ENCODE results near the gene ANAPC4. TPM values are rescaled to one million over a fixed set of nuclear protein-coding genes. Genes with fewer than 3 reads are reported as not detected.

The ANAPC4 gene
- total and polyA plus RNA-seq, 2 of the 8 experiments (the other 6 are each of a cell fraction or from before 2014, with no cell fraction given): 8.7 to 31.6 TPM

- H2AK5ac ChIP-seq (ENCODE audit: low read depth, low read length): no peak overlapping the region
- H3K23ac ChIP-seq (ENCODE audit: insufficient read length): no peak overlapping the region
- no peaks in the 10 kb centered on the region for H3K79me1 ChIP-seq (ENCODE audit: low read depth, low read length)
- no peaks in the 10 kb centered on the region for H3K23me2 ChIP-seq (ENCODE audit: low read depth, low read length)
- H3K56ac ChIP-seq (replicated peaks; ENCODE audit: insufficient read length, low read depth, low read length): no peak overlapping the region
- no peak overlapping the region for H2BK5ac ChIP-seq (ENCODE audit: low read depth, low read length)
- H2BK15ac ChIP-seq (ENCODE audit: low read length): no peak overlapping the region
- H2BK120ac ChIP-seq (replicated peaks; ENCODE audit: low read depth, low read length): no peak overlapping the region
- ChIA-PET POLR2A (ENCODE audit: partially characterized antibody) (interaction anchor here (1.1 kb wide), 1 partner anchor 33 kb away, joined by 3 read pairs; no protein-coding TSS in a partner anchor), CTCF (ENCODE audit: partially characterized antibody) (no interaction called here)
- H3K27ac ChIP-seq (ENCODE audit: low read depth, low read length): no peak overlapping the region
- H3K79me2 ChIP-seq (ENCODE audit: control insufficient read depth in 1 of 2, insufficient read depth in 2 of 2, low read length in 2 of 2): no peaks in the 10 kb centered on the region
- no peak overlapping the region for H3K4ac ChIP-seq (replicated peaks; ENCODE audit: insufficient read length, low read depth, low read length)
- no peaks in the 10 kb centered on the region for H3K4me1 ChIP-seq (replicated peaks in 1 of 4; ENCODE audit: control insufficient read depth in 3 of 4, insufficient read depth in 4 of 4, low read length in 3 of 4)
- no peak overlapping the region for H3K18ac ChIP-seq (ENCODE audit: extremely low read depth, low read length)
- H3K36me3 ChIP-seq (ENCODE audit: control insufficient read depth in 2 of 4, insufficient read depth in 4 of 4, low read length in 3 of 4): peaks cover 9 to 83% (median 43%) of the 10 kb centered on the region in 4 experiments; a peak in 7 of 8 replicates
- H4K20me1 ChIP-seq (replicated peaks in 1 of 2; ENCODE audit: control insufficient read depth in 1 of 2, insufficient read depth in 2 of 2, low read length in 2 of 2): peaks cover 0 to 1% of the 10 kb centered on the region in 2 experiments
- H4K91ac ChIP-seq (replicated peaks; ENCODE audit: insufficient read length, low read length): no peak overlapping the region
- no peak overlapping the region for H3K4me3 ChIP-seq (ENCODE audit: extremely low read depth in 1 of 4, insufficient read depth in 2 of 4, low read depth in 3 of 4, low read length in 4 of 4)
- no peak overlapping the region for H4K5ac ChIP-seq (ENCODE audit: insufficient read length, low read depth, low read length)
- no peak overlapping the region for H2AFZ ChIP-seq (ENCODE audit: low read length)
- no peak for FAIRE-seq
- H4K8ac ChIP-seq (ENCODE audit: extremely low read depth, insufficient read depth, low read length): no peak overlapping the region
- no peak overlapping the region for H3K9ac ChIP-seq (replicated peaks in 1 of 4; ENCODE audit: extremely low read depth in 1 of 4, low read depth in 3 of 4, low read length in 3 of 4)
- DNase-seq (ENCODE audit: low read depth in 1 of 2, low spot score in 2 of 2): no peak
- no peak overlapping the region for H3K4me2 ChIP-seq (ENCODE audit: insufficient read depth in 1 of 2, low read depth in 2 of 2, low read length in 2 of 2)
- no peaks in the 10 kb centered on the region for H3K27me3 ChIP-seq (replicated peaks in 1 of 4; ENCODE audit: control insufficient read depth in 3 of 4, extremely low read depth in 1 of 4, insufficient read depth in 3 of 4, low read length in 3 of 4)
- H2BK20ac ChIP-seq (ENCODE audit: low read length): no peak overlapping the region
- H3K14ac ChIP-seq (ENCODE audit: insufficient read length): no peak overlapping the region
- no peak overlapping the region for H2BK12ac ChIP-seq (ENCODE audit: low read depth, low read length)
- 84% methylated on average over 4 of the region's 4 CpGs; no CpG with 5 or more reads in 1 of the 2 experiments for WGBS, 2 experiments (ENCODE audit: extremely low coverage in 1 of 2, insufficient coverage in 1 of 2, insufficient read length in 1 of 2, insufficient replicate concordance in 2 of 2, low coverage in 1 of 2, low lambda C conversion rate in 2 of 2, missing lambda C conversion rate in 1 of 2)
- H3K9me3 ChIP-seq (ENCODE audit: insufficient read depth in 2 of 2, low read depth in 1 of 2, low read length in 1 of 2): no peaks in the 10 kb centered on the region
- TF ChIP-seq ATF3 (IDR thresholded peaks at IDR 0.05; ENCODE audit: insufficient read depth, low read depth, low read length) (no peak), SAP30 (IDR thresholded peaks at IDR 0.05; ENCODE audit: insufficient read depth, insufficient replicate concordance, low read length) (no peak), SIX5 (IDR thresholded peaks at IDR 0.05; ENCODE audit: low read depth, low read length) (no peak), POLR2A (IDR thresholded peaks at IDR 0.05; ENCODE audit: control extremely low read depth in 1 of 2, low read depth in 2 of 2, low read length in 2 of 2) (no peak), RBBP5 (IDR thresholded peaks at IDR 0.05; ENCODE audit: borderline replicate concordance, low read depth, low read length) (no peak), KDM1A (IDR thresholded peaks at IDR 0.05; ENCODE audit: borderline replicate concordance, low read length) (no peak), USF2 (IDR thresholded peaks at IDR 0.05; ENCODE audit: low read length) (no peak), POU5F1 (IDR thresholded peaks at IDR 0.05; ENCODE audit: low read depth, low read length) (no peak), SUZ12 (IDR thresholded peaks at IDR 0.05; ENCODE audit: low read length) (no peak), CEBPB (IDR thresholded peaks at IDR 0.05; ENCODE audit: low read depth, low read length) (no peak), HDAC6 (IDR thresholded peaks at IDR 0.05; ENCODE audit: low read depth, low read length) (no peak), TEAD4 (IDR thresholded peaks at IDR 0.05; ENCODE audit: low read depth, low read length) (no peak)
These were observed 33.9 kb downstream of the ANAPC4 start for GRCh38 chr4:25410820-25411529.

All from H1 (cell line).